Epithelial cell of proximal tubule (primary cell): ENCODE data around the gene PAQR8. TPM values are rescaled to one million over a fixed set of nuclear protein-coding genes. Genes with fewer than 3 reads are reported as not detected.
"Not testable (repeated sequence)": the region's sequence is repeated elsewhere in the genome, so short reads cannot be mapped to it uniquely, and the experiment has no call there.

ENCODE experiments used
- DNase-seq: peaks from one replicate; pipeline ENCODE4 v3.0.0-alpha.2; 2011; ENCODE audit warnings: low read depth
- H3K4me3 ChIP-seq: 2 replicates; pipeline ENCODE4 v1.5.1; 2011; ENCODE audit warnings: low read depth, mild to moderate bottlenecking, low read length
- CTCF ChIP-seq: conservative IDR thresholded peaks from 2 replicates; pipeline ENCODE4 v1.5.1; 2012; ENCODE audit warnings: low read depth, mild to moderate bottlenecking, low read length
- total RNA-seq: library from RNA; depleted of rRNA; stranded (reverse); fragments of >200 nt; gene quantifications from 2 replicates; pipeline ENCODE4 v1.2.3, GENCODE V29; 2015

PAQR8 gene
- total RNA-seq, 1 donor from 2014 or later: 8.2 TPM

- no peak overlapping the region for H3K4me3 ChIP-seq
- no peak for TF ChIP-seq CTCF
- DNase-seq: peak; percentile 67
Measured at GRCh38 chr6:52423971-52424381, 62.0 kb downstream of the PAQR8 start.

GRCh38 chr6:52424513-52424912 lies 62.6 kb downstream of the PAQR8 start:
- no peak overlapping the region for H3K4me3 ChIP-seq
- no peak for DNase-seq

GRCh38 chr6:52426667-52427066 lies 64.7 kb downstream of the PAQR8 start:
- TF ChIP-seq CTCF: no peak
- no peak for DNase-seq
- no peak overlapping the region for H3K4me3 ChIP-seq

More at GRCh38 chr6:52424513-52424912, 62.6 kb downstream of the PAQR8 start:
- TF ChIP-seq CTCF: no peak

- not testable (repeated sequence) for H3K4me3 ChIP-seq, DNase-seq
Measured at GRCh38 chr6:52433294-52433693, 71.3 kb downstream of the PAQR8 start.

GRCh38 chr6:52435345-52435744 lies 73.4 kb downstream of the PAQR8 start:
- no peak overlapping the region for H3K4me3 ChIP-seq
- DNase-seq: no peak
- no peak for TF ChIP-seq CTCF

- TF ChIP-seq CTCF: no peak
- H3K4me3 ChIP-seq: no peak overlapping the region
- DNase-seq: no peak
Measured at GRCh38 chr6:52438926-52439325, 77.0 kb downstream of the PAQR8 start.

GRCh38 chr6:52454556-52454955 lies 92.6 kb downstream of the PAQR8 start:
- no peak overlapping the region for H3K4me3 ChIP-seq
- no peak for TF ChIP-seq CTCF
- DNase-seq: peak; percentile 68

- H3K4me3 ChIP-seq: no peak overlapping the region
- no peak for DNase-seq
- TF ChIP-seq CTCF: no peak
Measured at GRCh38 chr6:52457096-52457495, 95.1 kb downstream of the PAQR8 start.
